GM18526 (cell line): Measurements from ENCODE around the gene NKAIN1.

Experiments
- POLR2A ChIP-seq: IDR thresholded peaks from 3 replicates; pipeline ENCODE4 v1.6.1; 2011; ENCODE audit not compliant: insufficient read length; ENCODE audit errors: extremely low read depth

NKAIN1 gene

GRCh38 chr1:31238986-31239613, 587 bp downstream of the NKAIN1 start:
- no peak for TF ChIP-seq POLR2A

- no peak for TF ChIP-seq POLR2A
Observed at GRCh38 chr1:31238612-31238985, 1.1 kb downstream of the NKAIN1 start.

- TF ChIP-seq POLR2A, result no peak
Observed at GRCh38 chr1:31234870-31235269, 4.8 kb downstream of the NKAIN1 start.

- TF ChIP-seq POLR2A, result no peak
Observed at GRCh38 chr1:31234123-31234708, 5.5 kb downstream of the NKAIN1 start.

- TF ChIP-seq POLR2A, result no peak
Observed at GRCh38 chr1:31232689-31233088, 7.0 kb downstream of the NKAIN1 start.

- TF ChIP-seq POLR2A, result no peak
Observed at GRCh38 chr1:31231802-31232201, 7.9 kb downstream of the NKAIN1 start.

- no peak for TF ChIP-seq POLR2A
Observed at GRCh38 chr1:31230378-31230777, 9.3 kb downstream of the NKAIN1 start.

- TF ChIP-seq POLR2A, result no peak
Observed at GRCh38 chr1:31228986-31229385, 10.7 kb downstream of the NKAIN1 start.

- TF ChIP-seq POLR2A, result no peak
Observed at GRCh38 chr1:31227891-31228568, 11.7 kb downstream of the NKAIN1 start.

- TF ChIP-seq POLR2A, result no peak
Observed at GRCh38 chr1:31224068-31224467, 15.6 kb downstream of the NKAIN1 start.

GRCh38 chr1:31222176-31222575, 17.5 kb downstream of the NKAIN1 start:
- TF ChIP-seq POLR2A, result no peak

- no peak for TF ChIP-seq POLR2A
Observed at GRCh38 chr1:31221072-31221471, 18.6 kb downstream of the NKAIN1 start.

- no peak for TF ChIP-seq POLR2A
Observed at GRCh38 chr1:31219489-31219888, 20.2 kb downstream of the NKAIN1 start.

GRCh38 chr1:31218705-31219104, 21.0 kb downstream of the NKAIN1 start:
- no peak for TF ChIP-seq POLR2A

GRCh38 chr1:31216016-31216415, 23.7 kb downstream of the NKAIN1 start:
- no peak for TF ChIP-seq POLR2A

- no peak for TF ChIP-seq POLR2A
Observed at GRCh38 chr1:31215065-31215570, 24.6 kb downstream of the NKAIN1 start.
